Hematopoietic multipotent progenitor cell treated with erythropoietin and hydrocortisone succinate and interleukin-3 and kit ligand, for 15 days (in vitro differentiated cells): ENCODE measurements around the gene MBD3.

Experiments
- DNase-seq: peaks from one replicate; pipeline ENCODE4 v3.0.0-alpha.2; 2015; ENCODE audit warnings: low spot score

Gene MBD3

GRCh38 chr19:1571358-1571757 lies 21.3 kb downstream of the MBD3 start:
- DNase-seq: no peak

- no peak for DNase-seq
Observed at GRCh38 chr19:1570836-1571235, 21.8 kb downstream of the MBD3 start.

GRCh38 chr19:1569997-1570396 lies 22.7 kb downstream of the MBD3 start:
- no peak for DNase-seq

GRCh38 chr19:1568320-1569019 lies 24.2 kb downstream of the MBD3 start, which contains the start of gene MEX3D:
MEX3D (minus strand) TSS chr19:1568325; CDS start chr19:1568058, 267 bp downstream.
- peak; percentile 84 for DNase-seq

- no peak for DNase-seq
Observed at GRCh38 chr19:1567848-1568227, 24.8 kb downstream of the MBD3 start.

- no peak for DNase-seq
Observed at GRCh38 chr19:1567116-1567847, 25.4 kb downstream of the MBD3 start.

GRCh38 chr19:1566392-1567115 lies 26.1 kb downstream of the MBD3 start:
- no peak for DNase-seq

GRCh38 chr19:1563251-1563650 lies 29.4 kb downstream of the MBD3 start:
- DNase-seq: no peak

GRCh38 chr19:1561236-1561842 lies 31.3 kb downstream of the MBD3 start:
- no peak for DNase-seq

GRCh38 chr19:1560286-1560882 lies 32.3 kb downstream of the MBD3 start:
- DNase-seq: no peak

- DNase-seq: no peak
Observed at GRCh38 chr19:1558552-1558951, 34.1 kb downstream of the MBD3 start.

GRCh38 chr19:1556390-1557070 lies 36.1 kb downstream of the MBD3 start:
- no peak for DNase-seq

GRCh38 chr19:1555487-1556389 lies 36.9 kb downstream of the MBD3 start:
- DNase-seq: no peak

GRCh38 chr19:1554968-1555367 lies 37.7 kb downstream of the MBD3 start:
- DNase-seq: no peak

- DNase-seq: no peak
Observed at GRCh38 chr19:1553415-1553814, 39.2 kb downstream of the MBD3 start.

GRCh38 chr19:1551068-1552040 lies 41.3 kb downstream of the MBD3 start:
- no peak for DNase-seq

- no peak for DNase-seq
Observed at GRCh38 chr19:1549332-1549945, 43.2 kb downstream of the MBD3 start.

- DNase-seq: no peak
Observed at GRCh38 chr19:1540365-1540925, 52.2 kb downstream of the MBD3 start.
